Subcutaneous abdominal adipose tissue (tissue), 5 donors: Measurements from ENCODE around the gene SKI.

ENCODE experiments used
- H3K27ac ChIP-seq: one replicate; pipeline ENCODE4 v1.7.0; 2013; ENCODE audit warnings: low read depth, mild to moderate bottlenecking, inconsistent platforms, low read length, moderate library complexity
- H3K27me3 ChIP-seq, 5 donors: one replicate each; pipeline ENCODE4 v1.7.0; 2013; ENCODE audit warnings: low read length in 5 of 5, inconsistent platforms in 1 of 5; ENCODE audit not compliant: control insufficient read depth in 5 of 5, insufficient read depth in 4 of 5
- H3K36me3 ChIP-seq, 5 donors: one replicate each; pipeline ENCODE4 v1.7.0; 2013; ENCODE audit warnings: low read length in 5 of 5; ENCODE audit not compliant: control insufficient read depth in 5 of 5, insufficient read depth in 5 of 5
- H3K4me1 ChIP-seq, 5 donors: one replicate each; pipeline ENCODE4 v1.7.0; 2013; ENCODE audit warnings: low read length in 5 of 5, mild to moderate bottlenecking in 3 of 5, moderate library complexity in 1 of 5; ENCODE audit not compliant: control insufficient read depth in 5 of 5, insufficient read depth in 5 of 5
- H3K4me3 ChIP-seq, 5 donors: one replicate each; pipeline ENCODE4 v1.7.0; 2013; ENCODE audit warnings: low read length in 5 of 5, low read depth in 1 of 5
- H3K9ac ChIP-seq, 5 donors: one replicate each; pipeline ENCODE4 v1.7.0; 2013; ENCODE audit warnings: low read length in 5 of 5, mild to moderate bottlenecking in 4 of 5, moderate library complexity in 3 of 5
- H3K9me3 ChIP-seq, 5 donors: one replicate each; pipeline ENCODE4 v1.7.0; 2013; ENCODE audit warnings: low read length in 5 of 5; ENCODE audit not compliant: control insufficient read depth in 5 of 5
- donor health status: healthy.
- donor health status: healthy.
- donor health status: healthy.
- donor health status: healthy.
- donor health status: healthy.

The SKI gene

GRCh38 chr1:2194319-2194897, 33.7 kb upstream of the SKI start, which contains the start of gene FAAP20:
TSS of gene FAAP20 (minus strand) at chr1:2194772. CDS start at chr1:2194749, 23 bp downstream.
- H3K36me3 ChIP-seq: peaks cover 0 to 5% (median 0%) of the 10 kb centered on the region in 5 donors
- H3K27ac ChIP-seq: peak within 1 kb of the TSS; percentile 77
- no peaks in the 10 kb centered on the region for H3K27me3 ChIP-seq
- H3K9me3 ChIP-seq: no peaks in the 10 kb centered on the region
- peak within 1 kb of the TSS in 4 of 5 donors; percentile 56 to 87 (median 74) for H3K9ac ChIP-seq
- peaks cover 3 to 61% (median 44%) of the 10 kb centered on the region in 5 donors for H3K4me1 ChIP-seq
- peak within 1 kb of the TSS in 4 of 5 donors; percentile 61 to 77 (median 68) for H3K4me3 ChIP-seq

DNA sequence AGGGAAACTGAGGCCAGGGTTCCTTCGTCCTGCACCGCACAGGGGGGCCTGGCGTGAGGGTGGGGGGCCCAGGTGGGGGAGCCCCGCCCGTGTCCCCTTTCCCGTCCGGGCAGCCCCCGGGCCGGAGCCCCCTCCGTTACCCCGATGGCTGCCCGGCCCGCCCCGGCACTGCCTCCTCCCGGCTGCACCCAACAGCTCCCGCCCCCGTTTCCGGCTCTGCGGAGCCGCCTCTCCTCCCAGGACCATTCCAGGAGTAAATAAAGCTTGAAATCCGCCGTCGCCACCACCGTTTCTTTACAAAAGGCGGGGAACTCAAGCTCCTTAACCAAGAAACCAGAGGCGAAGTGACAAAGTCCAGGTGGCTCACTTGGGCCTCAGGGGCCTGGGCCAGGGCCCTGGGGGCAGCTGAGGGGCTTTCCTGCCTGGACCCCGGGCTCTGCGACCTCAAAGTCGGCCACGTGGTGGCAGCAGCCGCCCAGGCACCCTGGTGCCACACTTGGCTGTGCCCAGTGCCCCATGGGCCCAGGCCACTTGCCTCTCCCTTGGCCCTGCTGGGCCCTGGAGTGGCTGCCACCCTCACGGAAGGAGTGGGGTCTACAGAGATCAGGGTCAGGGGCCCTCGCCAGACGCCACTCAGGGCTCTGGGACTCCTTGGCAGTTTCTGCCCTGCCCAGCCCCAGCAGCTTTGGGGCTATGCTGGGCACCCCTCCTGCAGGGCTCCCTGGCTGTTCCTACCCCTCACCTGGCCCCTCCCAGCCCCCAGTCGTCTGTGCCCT, 33.0 kb upstream of the SKI start:
- peaks cover 5 to 62% (median 44%) of the 10 kb centered on the region in 5 donors for H3K4me1 ChIP-seq
- peak overlapping the region in 4 of 5 donors; percentile 61 to 77 (median 68) for H3K4me3 ChIP-seq
- no peaks in the 10 kb centered on the region for H3K9me3 ChIP-seq
- H3K27me3 ChIP-seq: no peaks in the 10 kb centered on the region
- peak overlapping the region; percentile 77 for H3K27ac ChIP-seq
- peak overlapping the region in 4 of 5 donors; percentile 56 to 87 (median 74) for H3K9ac ChIP-seq
- H3K36me3 ChIP-seq: peaks cover 0 to 5% (median 0%) of the 10 kb centered on the region in 5 donors

DNA sequence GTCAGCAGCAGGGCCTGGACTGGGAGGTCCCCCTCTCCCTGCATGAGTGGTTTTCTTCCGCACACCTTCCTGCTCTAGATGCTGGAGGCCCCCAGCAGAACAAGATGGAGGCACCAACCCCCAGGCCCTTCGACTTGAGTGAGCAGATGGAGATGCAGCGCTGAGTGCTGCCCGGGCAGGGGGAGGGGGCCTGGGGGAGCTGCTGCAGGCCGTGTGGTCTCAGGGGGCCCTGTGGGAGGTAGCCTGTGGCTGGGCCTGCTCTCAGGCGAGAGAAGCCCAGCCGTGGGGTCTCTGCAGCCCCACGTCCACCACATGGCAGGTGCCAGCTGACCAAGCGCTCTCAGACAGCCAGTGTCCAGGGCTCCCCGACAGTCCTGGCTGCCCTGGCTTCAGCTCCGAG, 32.3 kb upstream of the SKI start:
- Histone ChIP-seq H3K9me3 (no peaks in the 10 kb centered on the region), H3K27ac (peak overlapping the region; percentile 77), H3K4me1 (peaks cover 4 to 62% (median 42%) of the 10 kb centered on the region in 5 donors), H3K9ac (peak overlapping the region in 2 of 5 donors; percentile 14 to 77), H3K4me3 (no peak overlapping the region), H3K27me3 (no peaks in the 10 kb centered on the region), H3K36me3 (peaks cover 0 to 5% (median 0%) of the 10 kb centered on the region in 5 donors)

- Histone ChIP-seq H3K27ac (no peak overlapping the region), H3K9me3 (no peaks in the 10 kb centered on the region), H3K9ac (peak overlapping the region in 1 of 5 donors; percentile 25), H3K4me3 (no peak overlapping the region), H3K27me3 (no peaks in the 10 kb centered on the region), H3K36me3 (peaks cover 0 to 4% (median 0%) of the 10 kb centered on the region in 5 donors), H3K4me1 (peaks cover 4 to 56% (median 38%) of the 10 kb centered on the region in 5 donors)
Observed at GRCh38 chr1:2196901-2197638, 31.0 kb upstream of the SKI start.

DNA sequence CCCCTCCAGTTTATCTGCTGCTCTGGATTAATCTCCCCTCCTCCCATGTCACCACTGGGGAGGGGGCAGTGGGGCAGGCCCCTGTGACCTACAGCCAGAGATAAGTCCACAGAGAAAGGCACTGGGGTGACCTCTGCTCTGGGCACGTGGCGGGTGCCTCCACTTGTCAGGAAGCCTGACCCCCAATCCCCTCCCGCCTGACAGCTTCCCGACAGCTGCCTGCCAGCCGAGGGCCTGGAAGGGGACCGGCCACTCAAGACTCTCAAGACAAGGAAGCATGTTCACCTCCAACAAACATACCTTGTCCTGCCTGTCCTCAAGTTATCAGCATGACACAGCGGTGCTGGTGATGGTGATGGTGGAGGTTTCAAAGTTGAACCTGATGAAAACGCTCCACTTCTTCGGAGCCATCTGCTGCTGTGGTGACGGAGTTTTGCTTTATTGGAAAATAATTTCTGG, 30.4 kb upstream of the SKI start:
- H3K4me1 ChIP-seq: peaks cover 4 to 49% (median 38%) of the 10 kb centered on the region in 5 donors

DNA sequence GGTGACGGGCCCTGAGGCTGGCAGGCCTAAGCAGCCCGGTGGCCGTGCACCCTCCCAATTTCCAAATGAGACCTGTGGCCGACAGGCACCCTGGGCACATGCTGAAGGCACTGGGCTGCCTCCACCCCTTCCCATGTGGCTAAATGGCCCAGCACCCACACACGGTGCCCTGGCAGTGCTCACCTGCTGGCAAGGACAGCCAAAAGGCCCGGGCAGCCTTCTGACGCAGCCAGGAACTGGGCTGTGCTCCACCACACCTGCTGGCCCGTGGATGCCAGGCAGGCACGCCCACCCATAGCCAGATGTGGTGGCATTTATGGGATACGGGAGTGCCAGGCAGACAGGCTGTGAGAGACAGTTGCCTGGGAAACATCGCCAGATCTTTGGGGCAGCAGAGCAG, 29.5 kb upstream of the SKI start:
- Histone ChIP-seq H3K9me3 (no peaks in the 10 kb centered on the region), H3K27me3 (no peaks in the 10 kb centered on the region), H3K9ac (peak overlapping the region in 4 of 5 donors; percentile 23 to 57 (median 44)), H3K4me3 (peak overlapping the region in 1 of 5 donors; percentile 79), H3K4me1 (peaks cover 4 to 48% (median 36%) of the 10 kb centered on the region in 5 donors), H3K36me3 (no peaks in the 10 kb centered on the region), H3K27ac (peak overlapping the region; percentile 46)

More for the DNA sequence above, 30.4 kb upstream of the SKI start:
- Histone ChIP-seq H3K27ac (no peak overlapping the region), H3K9me3 (no peaks in the 10 kb centered on the region), H3K9ac (peak overlapping the region in 1 of 5 donors; percentile 25), H3K4me3 (no peak overlapping the region), H3K27me3 (no peaks in the 10 kb centered on the region), H3K36me3 (no peaks in the 10 kb centered on the region)

GRCh38 chr1:2199042-2199810, 28.9 kb upstream of the SKI start:
- no peaks in the 10 kb centered on the region for H3K36me3 ChIP-seq
- H3K9ac ChIP-seq: peak overlapping the region; percentile 26 to 81 (median 73)
- peaks cover 5 to 49% (median 38%) of the 10 kb centered on the region in 5 donors for H3K4me1 ChIP-seq
- H3K9me3 ChIP-seq: no peaks in the 10 kb centered on the region
- H3K4me3 ChIP-seq: peak overlapping the region; percentile 70 to 82 (median 78)
- H3K27ac ChIP-seq: peak overlapping the region; percentile 46
- H3K27me3 ChIP-seq: no peaks in the 10 kb centered on the region

- Histone ChIP-seq H3K9ac (no peak overlapping the region), H3K9me3 (no peaks in the 10 kb centered on the region), H3K27ac (no peak overlapping the region), H3K4me3 (no peak overlapping the region), H3K4me1 (peaks cover 5 to 51% (median 37%) of the 10 kb centered on the region in 5 donors), H3K36me3 (no peaks in the 10 kb centered on the region), H3K27me3 (no peaks in the 10 kb centered on the region)
Observed at GRCh38 chr1:2200308-2200943, 27.7 kb upstream of the SKI start.

GRCh38 chr1:2201062-2201461, 27.1 kb upstream of the SKI start:
- no peak overlapping the region for H3K4me3 ChIP-seq
- H3K27ac ChIP-seq: no peak overlapping the region
- peaks cover 5 to 51% (median 39%) of the 10 kb centered on the region in 5 donors for H3K4me1 ChIP-seq
- no peak overlapping the region for H3K9ac ChIP-seq
- no peaks in the 10 kb centered on the region for H3K36me3 ChIP-seq
- H3K9me3 ChIP-seq: no peaks in the 10 kb centered on the region
- H3K27me3 ChIP-seq: no peaks in the 10 kb centered on the region
